ENCODE data around the gene GAB2. TPM values are rescaled to one million over a fixed set of nuclear protein-coding genes. Genes with fewer than 3 reads are reported as not detected.
"Not testable (repeated sequence)": the region's sequence is repeated elsewhere in the genome, so short reads cannot be mapped to it uniquely, and the experiment has no call there.

Gene GAB2
- total RNA-seq, 5 donors from 2014 or later (not counting 1 experiment from before 2014, with no cell fraction given), result 5.4 to 17.2 (median 8.8) TPM

- H3K4me3 ChIP-seq (ENCODE audit: control insufficient read depth in 1 of 2, extremely low read depth in 1 of 2, low read length in 1 of 2), result no peak overlapping the region
- H3K4me1 ChIP-seq (ENCODE audit: control insufficient read depth in 1 of 2, extremely low read depth in 1 of 2, insufficient read depth in 2 of 2, low read length in 2 of 2), result peaks cover 0 to 6% of the 10 kb centered on the region in 2 experiments
- H3K27me3 ChIP-seq (replicated peaks in 1 of 2; ENCODE audit: control insufficient read depth in 2 of 2, extremely low read depth in 1 of 2, insufficient read depth in 2 of 2, low read length in 1 of 2), result no peaks in the 10 kb centered on the region
- DNase-seq (no peak), ATAC-seq (replicated peaks in 1 of 4) (no peak)
- WGBS (ENCODE audit: insufficient coverage), result 51% methylated on average over 2 of the region's 8 CpGs
- no peaks in the 10 kb centered on the region for H3K27me3 Mint-ChIP-seq
- H3K27ac ChIP-seq (ENCODE audit: low read length), result no peak overlapping the region
- H3K4me1 Mint-ChIP-seq, result peaks cover 15 to 21% (median 20%) of the 10 kb centered on the region in 3 donors
- POLR2A ChIA-PET, result no interaction called here
- H3K36me3 Mint-ChIP-seq, result no peaks in the 10 kb centered on the region
- no peak overlapping the region for H3K4me3 Mint-ChIP-seq
- no peaks in the 10 kb centered on the region for H3K9me3 ChIP-seq
- no peaks in the 10 kb centered on the region for H3K9me3 Mint-ChIP-seq
- H3K27ac Mint-ChIP-seq, result no peak overlapping the region
- no peaks in the 10 kb centered on the region for H3K36me3 ChIP-seq (ENCODE audit: control insufficient read depth in 2 of 2, extremely low read depth in 1 of 2, insufficient read depth in 1 of 2, low read length in 1 of 2)
- CTCF ChIA-PET, result interaction anchor here in 1 of 2 donors (0.5 kb wide), 1 partner anchor 14 kb away, joined by 5 read pairs; no protein-coding TSS in a partner anchor
Observed at GRCh38 chr11:78295991-78296930, 121.4 kb downstream of the GAB2 start.

DNA sequence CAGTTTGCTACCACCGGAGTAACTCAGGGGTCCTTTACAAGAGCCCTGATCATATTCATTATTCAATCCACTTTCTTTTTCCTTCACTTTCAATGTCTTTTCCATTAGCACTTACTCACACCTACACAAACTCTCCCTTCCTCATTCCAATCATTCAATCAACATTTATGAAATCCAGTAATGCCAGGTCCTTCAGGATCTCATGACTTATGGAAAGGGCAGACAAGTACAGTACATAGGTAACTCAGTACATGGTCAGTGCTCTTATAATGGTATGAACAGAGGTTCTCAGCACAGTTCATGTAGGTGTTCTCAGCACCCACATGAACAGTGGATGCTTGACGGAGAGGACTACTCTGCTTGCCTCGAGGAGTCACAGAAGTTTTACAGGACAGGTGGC, 122.3 kb downstream of the GAB2 start:
- Mint-ChIP-seq H3K27me3 (no peaks in the 10 kb centered on the region), H3K4me1 (peaks cover 20 to 28% (median 27%) of the 10 kb centered on the region in 3 donors), H3K27ac (no peak overlapping the region), H3K9me3 (peaks cover 0 to 6% (median 0%) of the 10 kb centered on the region in 3 donors), H3K36me3 (no peaks in the 10 kb centered on the region), H3K4me3 (no peak overlapping the region)
- H3K27ac ChIP-seq (ENCODE audit: low read length), result no peak overlapping the region
- H3K36me3 ChIP-seq (ENCODE audit: control insufficient read depth in 2 of 2, extremely low read depth in 1 of 2, insufficient read depth in 1 of 2, low read length in 1 of 2), result no peaks in the 10 kb centered on the region
- H3K27me3 ChIP-seq (replicated peaks in 1 of 2; ENCODE audit: control insufficient read depth in 2 of 2, extremely low read depth in 1 of 2, insufficient read depth in 2 of 2, low read length in 1 of 2), result no peaks in the 10 kb centered on the region
- 90% methylated on average over 3 of the region's 3 CpGs for WGBS (ENCODE audit: insufficient coverage)
- ATAC-seq (replicated peaks in 1 of 4) (no peak), DNase-seq (no peak)
- peaks cover 0 to 8% of the 10 kb centered on the region in 2 experiments for H3K4me1 ChIP-seq (ENCODE audit: control insufficient read depth in 1 of 2, extremely low read depth in 1 of 2, insufficient read depth in 2 of 2, low read length in 2 of 2)
- no peak overlapping the region for H3K4me3 ChIP-seq (ENCODE audit: control insufficient read depth in 1 of 2, extremely low read depth in 1 of 2, low read length in 1 of 2)
- ChIA-PET POLR2A (no interaction called here), CTCF (interaction anchor here in 1 of 2 donors (0.5 kb wide), 1 partner anchor 15 kb away, joined by 5 read pairs; no protein-coding TSS in a partner anchor)
- H3K9me3 ChIP-seq, result no peaks in the 10 kb centered on the region

GRCh38 chr11:78294100-78294499, 123.5 kb downstream of the GAB2 start:
- H3K4me3 Mint-ChIP-seq; H3K27ac Mint-ChIP-seq; H3K27ac ChIP-seq (ENCODE audit: low read length); CTCF ChIA-PET; H3K36me3 ChIP-seq (ENCODE audit: control insufficient read depth in 2 of 2, extremely low read depth in 1 of 2, insufficient read depth in 1 of 2, low read length in 1 of 2); POLR2A ChIA-PET; H3K9me3 ChIP-seq; ATAC-seq (replicated peaks in 1 of 4); H3K4me3 ChIP-seq (ENCODE audit: control insufficient read depth in 1 of 2, extremely low read depth in 1 of 2, low read length in 1 of 2); H3K36me3 Mint-ChIP-seq; H3K9me3 Mint-ChIP-seq; H3K27me3 Mint-ChIP-seq; H3K27me3 ChIP-seq (replicated peaks in 1 of 2; ENCODE audit: control insufficient read depth in 2 of 2, extremely low read depth in 1 of 2, insufficient read depth in 2 of 2, low read length in 1 of 2); DNase-seq: not testable (repeated sequence)
- 100% methylated on average over 2 of the region's 5 CpGs for WGBS (ENCODE audit: insufficient coverage)
- H3K4me1 Mint-ChIP-seq, result peaks cover 22 to 38% (median 37%) of the 10 kb centered on the region in 3 donors
- H3K4me1 ChIP-seq (ENCODE audit: control insufficient read depth in 1 of 2, extremely low read depth in 1 of 2, insufficient read depth in 2 of 2, low read length in 2 of 2), result peaks cover 0 to 11% of the 10 kb centered on the region in 2 experiments

- Mint-ChIP-seq H3K27ac (no peak overlapping the region), H3K36me3 (no peaks in the 10 kb centered on the region), H3K4me1 (peaks cover 22 to 41% (median 33%) of the 10 kb centered on the region in 3 donors), H3K9me3 (peaks cover 0 to 6% (median 0%) of the 10 kb centered on the region in 3 donors), H3K4me3 (no peak overlapping the region), H3K27me3 (no peaks in the 10 kb centered on the region)
- ChIA-PET CTCF (no interaction called here), POLR2A (no interaction called here)
- Histone ChIP-seq H3K36me3 (ENCODE audit: control insufficient read depth in 2 of 2, extremely low read depth in 1 of 2, insufficient read depth in 1 of 2, low read length in 1 of 2) (no peaks in the 10 kb centered on the region), H3K27me3 (replicated peaks in 1 of 2; ENCODE audit: control insufficient read depth in 2 of 2, extremely low read depth in 1 of 2, insufficient read depth in 2 of 2, low read length in 1 of 2) (no peaks in the 10 kb centered on the region), H3K4me1 (ENCODE audit: control insufficient read depth in 1 of 2, extremely low read depth in 1 of 2, insufficient read depth in 2 of 2, low read length in 2 of 2) (peaks cover 0 to 11% of the 10 kb centered on the region in 2 experiments), H3K4me3 (ENCODE audit: control insufficient read depth in 1 of 2, extremely low read depth in 1 of 2, low read length in 1 of 2) (no peak overlapping the region), H3K27ac (ENCODE audit: low read length) (no peak overlapping the region), H3K9me3 (no peaks in the 10 kb centered on the region)
- ATAC-seq (replicated peaks in 1 of 4) (no peak), DNase-seq (no peak)
- WGBS (ENCODE audit: insufficient coverage), result 100% methylated on average over 2 of the region's 6 CpGs
Observed at GRCh38 chr11:78293536-78293935, 124.1 kb downstream of the GAB2 start.

DNA sequence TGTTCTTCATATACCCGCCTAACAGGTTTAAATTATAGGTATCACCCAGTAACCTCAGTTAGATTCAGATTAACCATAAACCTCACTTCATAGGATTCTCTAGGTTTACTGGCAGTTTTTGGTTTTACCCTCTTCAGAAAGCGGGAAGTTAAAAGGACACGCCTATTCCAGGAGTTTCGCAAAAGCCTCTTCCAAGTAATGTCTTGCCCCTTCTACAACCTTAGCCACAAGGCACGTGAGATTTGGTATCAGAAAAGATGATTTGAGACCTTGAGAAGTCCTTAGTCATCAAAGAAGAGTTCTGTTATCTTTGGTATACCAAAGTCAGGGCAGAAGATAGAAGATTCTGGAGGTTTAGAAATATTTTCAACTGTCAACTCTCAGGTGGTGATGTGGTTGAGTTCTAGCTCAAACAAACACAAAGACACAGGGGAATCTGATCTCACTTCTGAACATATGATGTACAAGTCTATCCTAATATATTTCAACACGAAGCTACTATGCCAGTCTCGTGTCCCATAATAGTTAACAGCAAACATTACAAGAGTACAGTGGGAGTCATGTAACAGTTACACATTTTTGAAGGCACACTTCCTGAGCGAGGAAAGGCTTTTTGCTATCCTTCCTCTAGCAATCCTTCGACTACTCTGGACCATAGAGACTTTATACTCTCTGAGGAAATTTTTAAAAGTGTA, 125.4 kb downstream of the GAB2 start:
- DNase-seq (peak in 5 of 35 experiments; percentile 3 to 34 (median 5)), ATAC-seq (replicated peaks in 1 of 4) (peak; percentile 50 to 77 (median 60))
- Mint-ChIP-seq H3K4me1 (peaks cover 22 to 42% (median 33%) of the 10 kb centered on the region in 3 donors), H3K9me3 (peaks cover 0 to 6% (median 0%) of the 10 kb centered on the region in 3 donors), H3K27ac (peak overlapping the region; percentile 49 to 81), H3K4me3 (peak overlapping the region in 1 of 3 donors; percentile 48), H3K36me3 (no peaks in the 10 kb centered on the region), H3K27me3 (no peaks in the 10 kb centered on the region)
- H3K4me1 ChIP-seq (ENCODE audit: control insufficient read depth in 1 of 2, extremely low read depth in 1 of 2, insufficient read depth in 2 of 2, low read length in 2 of 2), result peaks cover 0 to 11% of the 10 kb centered on the region in 2 experiments
- ChIA-PET POLR2A (no interaction called here), CTCF (interaction anchor here in 1 of 2 donors (0.6 kb wide), 1 partner anchor 145 kb away, joined by 5 read pairs; no protein-coding TSS in a partner anchor)
- no peak overlapping the region for H3K4me3 ChIP-seq (ENCODE audit: control insufficient read depth in 1 of 2, extremely low read depth in 1 of 2, low read length in 1 of 2)
- no peaks in the 10 kb centered on the region for H3K36me3 ChIP-seq (ENCODE audit: control insufficient read depth in 2 of 2, extremely low read depth in 1 of 2, insufficient read depth in 1 of 2, low read length in 1 of 2)
- no peak overlapping the region for H3K27ac ChIP-seq (ENCODE audit: low read length)
- no peaks in the 10 kb centered on the region for H3K9me3 ChIP-seq
- WGBS (ENCODE audit: insufficient coverage), result 67% methylated on average over 1 of the region's 9 CpGs
- no peaks in the 10 kb centered on the region for H3K27me3 ChIP-seq (replicated peaks in 1 of 2; ENCODE audit: control insufficient read depth in 2 of 2, extremely low read depth in 1 of 2, insufficient read depth in 2 of 2, low read length in 1 of 2)

DNA sequence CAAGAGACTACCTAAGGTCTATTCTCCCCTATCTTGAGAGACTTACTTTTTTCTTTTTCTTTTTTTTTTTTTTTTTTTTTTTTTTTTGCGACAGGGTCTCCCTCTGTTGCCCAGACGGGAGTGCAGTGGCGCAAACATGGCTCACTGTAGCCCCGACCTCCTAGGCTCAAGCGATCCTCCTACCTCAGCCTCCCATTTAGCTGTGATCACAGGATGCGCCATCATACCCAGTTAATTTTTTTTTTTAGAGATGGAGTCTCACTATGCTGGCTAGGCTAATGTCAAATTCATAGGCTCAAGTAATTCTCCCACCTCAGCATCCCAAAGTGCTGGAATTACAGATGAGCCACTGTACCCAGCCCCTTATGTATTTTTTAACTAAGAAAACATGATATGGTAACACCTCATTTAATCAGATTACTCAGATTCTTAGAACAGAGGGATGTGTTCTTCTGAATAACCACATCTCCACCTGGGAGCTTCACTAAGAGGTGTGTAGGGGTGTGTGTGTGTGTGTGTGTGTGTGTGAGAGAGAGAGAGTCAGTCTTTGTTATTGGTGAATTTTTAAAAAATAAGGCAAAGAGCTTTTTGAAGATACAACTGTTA, 126.0 kb downstream of the GAB2 start:
- CTCF ChIA-PET, result interaction anchor here in 1 of 2 donors (0.6 kb wide), 1 partner anchor 144 kb away, joined by 5 read pairs; no protein-coding TSS in a partner anchor
- Histone ChIP-seq H3K36me3 (ENCODE audit: control insufficient read depth in 2 of 2, extremely low read depth in 1 of 2, insufficient read depth in 1 of 2, low read length in 1 of 2) (no peaks in the 10 kb centered on the region), H3K4me3 (ENCODE audit: control insufficient read depth in 1 of 2, extremely low read depth in 1 of 2, low read length in 1 of 2) (no peak overlapping the region), H3K27ac (ENCODE audit: low read length) (no peak overlapping the region), H3K27me3 (replicated peaks in 1 of 2; ENCODE audit: control insufficient read depth in 2 of 2, extremely low read depth in 1 of 2, insufficient read depth in 2 of 2, low read length in 1 of 2) (no peaks in the 10 kb centered on the region), H3K4me1 (ENCODE audit: control insufficient read depth in 1 of 2, extremely low read depth in 1 of 2, insufficient read depth in 2 of 2, low read length in 2 of 2) (peaks cover 0 to 11% of the 10 kb centered on the region in 2 experiments), H3K9me3 (no peaks in the 10 kb centered on the region)
- ATAC-seq (replicated peaks in 1 of 4), result peak; percentile 32 to 61 (median 50)
- WGBS (ENCODE audit: insufficient coverage), result 100% methylated on average over 1 of the region's 6 CpGs
- Mint-ChIP-seq H3K9me3 (peaks cover 0 to 6% (median 0%) of the 10 kb centered on the region in 3 donors), H3K36me3 (no peaks in the 10 kb centered on the region), H3K27ac (peak overlapping the region; percentile 49 to 81), H3K4me3 (peak overlapping the region in 2 of 3 donors; percentile 28 to 48), H3K27me3 (no peaks in the 10 kb centered on the region), H3K4me1 (peaks cover 22 to 42% (median 33%) of the 10 kb centered on the region in 3 donors)
- POLR2A ChIA-PET, result no interaction called here
- DNase-seq, result no peak

Data from T-cell (primary cell).